Measurements from ENCODE around the gene DNAH11.

DNA sequence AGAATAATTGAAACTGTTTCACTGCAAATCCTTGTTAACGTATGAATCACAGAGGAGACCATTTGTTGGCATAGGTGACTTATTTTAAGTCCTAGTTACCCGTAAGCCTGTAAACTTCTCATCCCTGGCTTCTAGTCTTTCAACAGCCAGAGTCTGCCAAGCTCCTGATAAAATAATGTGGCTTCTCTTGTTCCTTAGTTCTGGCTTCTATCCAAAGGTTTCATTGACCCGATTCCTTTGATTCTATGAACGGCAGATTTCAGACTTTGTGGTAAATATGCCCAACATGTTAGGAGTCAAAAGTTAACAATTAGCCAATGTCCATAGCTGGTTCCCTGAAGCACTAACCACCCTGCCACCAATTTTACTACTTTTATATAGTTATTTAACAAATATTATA, 23.3 kb downstream of the DNAH11 start:
- TF ChIP-seq EZH2 (IDR thresholded peaks at IDR 0.05) (no peak), EZH2phosphoT487 (IDR thresholded peaks at IDR 0.05) (no peak)
- TF ChIP-seq, protein P1, sequence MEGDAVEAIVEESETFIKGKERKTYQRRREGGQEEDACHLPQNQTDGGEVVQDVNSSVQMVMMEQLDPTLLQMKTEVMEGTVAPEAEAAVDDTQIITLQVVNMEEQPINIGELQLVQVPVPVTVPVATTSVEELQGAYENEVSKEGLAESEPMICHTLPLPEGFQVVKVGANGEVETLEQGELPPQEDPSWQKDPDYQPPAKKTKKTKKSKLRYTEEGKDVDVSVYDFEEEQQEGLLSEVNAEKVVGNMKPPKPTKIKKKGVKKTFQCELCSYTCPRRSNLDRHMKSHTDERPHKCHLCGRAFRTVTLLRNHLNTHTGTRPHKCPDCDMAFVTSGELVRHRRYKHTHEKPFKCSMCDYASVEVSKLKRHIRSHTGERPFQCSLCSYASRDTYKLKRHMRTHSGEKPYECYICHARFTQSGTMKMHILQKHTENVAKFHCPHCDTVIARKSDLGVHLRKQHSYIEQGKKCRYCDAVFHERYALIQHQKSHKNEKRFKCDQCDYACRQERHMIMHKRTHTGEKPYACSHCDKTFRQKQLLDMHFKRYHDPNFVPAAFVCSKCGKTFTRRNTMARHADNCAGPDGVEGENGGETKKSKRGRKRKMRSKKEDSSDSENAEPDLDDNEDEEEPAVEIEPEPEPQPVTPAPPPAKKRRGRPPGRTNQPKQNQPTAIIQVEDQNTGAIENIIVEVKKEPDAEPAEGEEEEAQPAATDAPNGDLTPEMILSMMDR (IDR thresholded peaks at IDR 0.05) = no peak

All from neural progenitor cell (in vitro differentiated cells).